Immature natural killer cell (primary cell): ENCODE measurements around the gene MARCHF2. TPM values are rescaled to one million over a fixed set of nuclear protein-coding genes. Genes with fewer than 3 reads are reported as not detected.

Experiments
- DNase-seq, 3 donors: peaks; one replicate each; pipeline ENCODE4 v3.0.0; 2022; ENCODE audit warnings: mixed read lengths in 1 of 3
- H3K27ac Mint-ChIP-seq, 6 donors: one replicate each; pipeline ENCODE4 v1.8.0; 2020; ENCODE audit warnings: mixed read lengths in 6 of 6, mild to moderate bottlenecking in 5 of 6, inconsistent platforms in 4 of 6, moderate library complexity in 3 of 6
- H3K27me3 Mint-ChIP-seq, 3 donors: one replicate each; pipeline ENCODE4 v1.8.0; 2020 to 2021; ENCODE audit warnings: low read depth in 3 of 3, mild to moderate bottlenecking in 3 of 3, mixed read lengths in 3 of 3, moderate library complexity in 3 of 3, inconsistent platforms in 1 of 3
- H3K36me3 Mint-ChIP-seq, 3 donors: one replicate each; pipeline ENCODE4 v1.8.0; 2020; ENCODE audit warnings: mixed read lengths in 3 of 3, inconsistent platforms in 2 of 3, mild to moderate bottlenecking in 2 of 3
- H3K4me1 Mint-ChIP-seq, 2 donors: one replicate each; pipeline ENCODE4 v1.8.0; 2020; ENCODE audit warnings: inconsistent platforms in 2 of 2, mild to moderate bottlenecking in 2 of 2, mixed read lengths in 2 of 2, moderate library complexity in 1 of 2
- H3K4me3 Mint-ChIP-seq, 5 donors: one replicate each; pipeline ENCODE4 v1.8.0; 2020; ENCODE audit warnings: mild to moderate bottlenecking in 5 of 5, mixed read lengths in 5 of 5, inconsistent platforms in 3 of 5, moderate library complexity in 3 of 5
- H3K9me3 Mint-ChIP-seq, 6 donors: one replicate each; pipeline ENCODE4 v1.8.0; 2020; ENCODE audit warnings: mild to moderate bottlenecking in 6 of 6, mixed read lengths in 6 of 6, inconsistent platforms in 4 of 6, moderate library complexity in 3 of 6
- polyA plus RNA-seq, 3 donors: library from polyadenylated mRNA; unstranded; fragments of 300-500 nt; fragmentation: Illumina TruSeq; gene quantifications; one replicate each; pipeline ENCODE4 v1.2.3, GENCODE V29; 2021

MARCHF2 gene
- polyA plus RNA-seq, 3 donors from 2014 or later, result 43.9 to 71.4 (median 59.4) TPM

- peak overlapping the region in 4 of 5 donors; percentile 39 to 77 (median 54) for H3K4me3 Mint-ChIP-seq
- peaks cover 38 to 39% of the 10 kb centered on the region in 2 donors for H3K4me1 Mint-ChIP-seq
These were observed 73.6 kb downstream of the MARCHF2 start for GRCh38 chr19:8486661-8487136.

GRCh38 chr19:8487137-8487851, 74.2 kb downstream of the MARCHF2 start:
- peak overlapping the region; percentile 39 to 77 (median 59) for H3K4me3 Mint-ChIP-seq
- peak; percentile 52 to 66 (median 58) for DNase-seq
- H3K9me3 Mint-ChIP-seq, result no peaks in the 10 kb centered on the region
- H3K4me1 Mint-ChIP-seq, result peaks cover 35 to 38% of the 10 kb centered on the region in 2 donors
- peaks cover 8 to 16% (median 8%) of the 10 kb centered on the region in 3 donors for H3K27me3 Mint-ChIP-seq
- H3K27ac Mint-ChIP-seq, result peak overlapping the region; percentile 85 to 91 (median 88)
- peaks cover 5 to 34% (median 20%) of the 10 kb centered on the region in 3 donors for H3K36me3 Mint-ChIP-seq

More at GRCh38 chr19:8486661-8487136, 73.6 kb downstream of the MARCHF2 start:
- Mint-ChIP-seq H3K36me3 (peaks cover 5 to 37% (median 20%) of the 10 kb centered on the region in 3 donors), H3K27me3 (peaks cover 8 to 16% (median 8%) of the 10 kb centered on the region in 3 donors), H3K9me3 (no peaks in the 10 kb centered on the region), H3K27ac (peak overlapping the region; percentile 85 to 91 (median 88))
- DNase-seq, result no peak

GRCh38 chr19:8488365-8488764, 75.3 kb downstream of the MARCHF2 start:
- Mint-ChIP-seq H3K4me1 (peaks cover 31 to 33% of the 10 kb centered on the region in 2 donors), H3K36me3 (peaks cover 0 to 24% (median 17%) of the 10 kb centered on the region in 3 donors), H3K4me3 (peak overlapping the region in 3 of 5 donors; percentile 59 to 77 (median 66)), H3K27me3 (peaks cover 8 to 16% (median 8%) of the 10 kb centered on the region in 3 donors), H3K27ac (peak overlapping the region; percentile 85 to 91 (median 88)), H3K9me3 (no peaks in the 10 kb centered on the region)
- DNase-seq, result no peak

Other genes starting within 250 kb of the MARCHF2 start
- gene CERS4, start 203.9 kb upstream of the MARCHF2 start, polyA plus RNA-seq, result 10 to 100 TPM; 38.0 to 61.1 (median 48.1) TPM
- gene CD320, start 104.9 kb upstream of the MARCHF2 start, polyA plus RNA-seq, result 100 to 1,000 TPM in 1 of 3 donors, 10 to 100 TPM in 2; 86.4 to 105 (median 90.3) TPM
- 100 to 1,000 TPM in 2 of 3 donors, 10 to 100 TPM in 1; 95.2 to 173 (median 132) TPM for gene NDUFA7, start 91.9 kb upstream of the MARCHF2 start, polyA plus RNA-seq
- gene RPS28, start 91.8 kb upstream of the MARCHF2 start, polyA plus RNA-seq, result 1,000 to 10,000 TPM in 2 of 3 donors, 100 to 1,000 TPM in 1; 690 to 1,852 (median 1,290) TPM
- 1 to 10 TPM; 4.8 to 8.0 (median 5.3) TPM for gene KANK3, start 70.0 kb upstream of the MARCHF2 start, polyA plus RNA-seq
- not detected for gene ANGPTL4, start 49.1 kb upstream of the MARCHF2 start, polyA plus RNA-seq
- gene RAB11B, start 22.9 kb upstream of the MARCHF2 start, polyA plus RNA-seq, result 100 to 1,000 TPM in 1 of 3 donors, 10 to 100 TPM in 2; 38.1 to 106 (median 53.4) TPM
- gene HNRNPM, start 31.7 kb downstream of the MARCHF2 start, polyA plus RNA-seq, result 100 to 1,000 TPM; 163 to 287 (median 209) TPM
- 1 to 10 TPM; 1.9 to 3.7 (median 2.5) TPM for gene PRAM1, start 89.3 kb downstream of the MARCHF2 start, polyA plus RNA-seq
- 10 to 100 TPM in 1 of 3 donors, 1 to 10 TPM in 2; 6.0 to 20.8 (median 8.3) TPM for gene ZNF414, start 100.9 kb downstream of the MARCHF2 start, polyA plus RNA-seq
- gene MYO1F, start 164.1 kb downstream of the MARCHF2 start, polyA plus RNA-seq, result 100 to 1,000 TPM; 104 to 340 (median 110) TPM
- gene ADAMTS10, start 197.4 kb downstream of the MARCHF2 start, polyA plus RNA-seq, result 1 to 10 TPM; 1.4 to 7.4 (median 2.3) TPM
- not detected for gene NFILZ, start 217.3 kb downstream of the MARCHF2 start, polyA plus RNA-seq